Ecto neural progenitor cell (in vitro differentiated cells): ENCODE data around the gene REEP5.
A peak's percentile ranks its signal among the peaks of the same experiment; 100 is the strongest.
"Not testable (repeated sequence)": the region's sequence is repeated elsewhere in the genome, so short reads cannot be mapped to it uniquely, and the experiment has no call there.

ENCODE experiments used
- DNase-seq: peaks from one replicate; pipeline ENCODE4 v3.0.0-alpha.2; 2018; ENCODE audit warnings: low spot score

Gene REEP5

GRCh38 chr5:112921833-112922817 is at the start of gene REEP5:
REEP5 (minus strand) TSS chr5:112922227; CDS start chr5:112922190, 37 bp downstream.
- peak; percentile 90 for DNase-seq

GRCh38 chr5:112971276-112971675 is 49.2 kb upstream of the REEP5 start:
- DNase-seq: no peak

GRCh38 chr5:112968411-112969106 is 46.5 kb upstream of the REEP5 start:
- DNase-seq: no peak

- DNase-seq: no peak
These were observed 45.6 kb upstream of the REEP5 start for GRCh38 chr5:112967520-112968083.

- no peak for DNase-seq
These were observed 43.8 kb upstream of the REEP5 start for GRCh38 chr5:112965733-112966306.

GRCh38 chr5:112963374-112963733 is 41.3 kb upstream of the REEP5 start:
- not testable (repeated sequence) for DNase-seq

- DNase-seq: no peak
These were observed 39.0 kb upstream of the REEP5 start for GRCh38 chr5:112960863-112961504.

GRCh38 chr5:112960315-112960714 is 38.3 kb upstream of the REEP5 start:
- DNase-seq: no peak

- not testable (repeated sequence) for DNase-seq
These were observed 37.8 kb upstream of the REEP5 start for GRCh38 chr5:112959872-112960271.

GRCh38 chr5:112958093-112959088 is 36.4 kb upstream of the REEP5 start:
- no peak for DNase-seq

- no peak for DNase-seq
These were observed 35.2 kb upstream of the REEP5 start for GRCh38 chr5:112957036-112957808.

- no peak for DNase-seq
These were observed 34.6 kb upstream of the REEP5 start for GRCh38 chr5:112956606-112957005.

- no peak for DNase-seq
These were observed 29.2 kb upstream of the REEP5 start for GRCh38 chr5:112951124-112951702.

GRCh38 chr5:112948458-112948857 is 26.4 kb upstream of the REEP5 start:
- DNase-seq: no peak

- DNase-seq: no peak
These were observed 18.6 kb upstream of the REEP5 start for GRCh38 chr5:112940670-112941069.

- no peak for DNase-seq
These were observed 16.3 kb upstream of the REEP5 start for GRCh38 chr5:112938286-112938685.

- DNase-seq: no peak
These were observed 13.6 kb upstream of the REEP5 start for GRCh38 chr5:112935675-112936074.

- no peak for DNase-seq
These were observed 12.3 kb upstream of the REEP5 start for GRCh38 chr5:112934366-112934663.

GRCh38 chr5:112933651-112934365 is 11.8 kb upstream of the REEP5 start:
- DNase-seq: no peak
